Urinary bladder (tissue), 4 donors: ENCODE measurements around the gene TRIM16. TPM values are rescaled to one million over a fixed set of nuclear protein-coding genes. Genes with fewer than 3 reads are reported as not detected.
"Not testable (repeated sequence)": the region's sequence is repeated elsewhere in the genome, so short reads cannot be mapped to it uniquely, and the experiment has no call there.

Source experiments
- DNase-seq: peaks from one replicate; pipeline ENCODE4 v3.0.0-alpha.2; 2015; ENCODE audit errors: extremely low spot score
- H3K27ac ChIP-seq: one replicate; pipeline ENCODE4 v1.5.1; 2013; ENCODE audit warnings: low read depth, mild to moderate bottlenecking, moderate library complexity
- H3K36me3 ChIP-seq: one replicate; pipeline ENCODE4 v1.6.1; 2013; ENCODE audit warnings: mild to moderate bottlenecking, moderate library complexity; ENCODE audit not compliant: insufficient read depth
- H3K4me1 ChIP-seq: one replicate; pipeline ENCODE4 v1.6.1; 2013; ENCODE audit warnings: mild to moderate bottlenecking, moderate library complexity; ENCODE audit not compliant: insufficient read depth
- H3K4me3 ChIP-seq: one replicate; pipeline ENCODE4 v1.5.1; 2013; ENCODE audit warnings: low read depth, low read length
- WGBS: extraction: QIAGEN DNeasy Blood & Tissue Kit; methylation state at CpG from one replicate; pipeline ENCODE4 v1.1.7; 2013; 5-methylcytosine and 5-hydroxymethylcytosine counted together
- polyA plus RNA-seq: library from polyadenylated mRNA; stranded (reverse); fragments of 200-250 nt; gene quantifications from one replicate; pipeline ENCODE4 v1.2.3, GENCODE V29; 2013
- total RNA-seq: library from RNA; depleted of rRNA; stranded (reverse); fragments of >200 nt; gene quantifications from one replicate; pipeline ENCODE4 v1.2.3, GENCODE V29; 2014
- donor health status: healthy with polysubstance abuse.
- donor health status: healthy.

The TRIM16 gene
- total and polyA plus RNA-seq, 2 donors: 30.5 to 37.4 TPM

DNA sequence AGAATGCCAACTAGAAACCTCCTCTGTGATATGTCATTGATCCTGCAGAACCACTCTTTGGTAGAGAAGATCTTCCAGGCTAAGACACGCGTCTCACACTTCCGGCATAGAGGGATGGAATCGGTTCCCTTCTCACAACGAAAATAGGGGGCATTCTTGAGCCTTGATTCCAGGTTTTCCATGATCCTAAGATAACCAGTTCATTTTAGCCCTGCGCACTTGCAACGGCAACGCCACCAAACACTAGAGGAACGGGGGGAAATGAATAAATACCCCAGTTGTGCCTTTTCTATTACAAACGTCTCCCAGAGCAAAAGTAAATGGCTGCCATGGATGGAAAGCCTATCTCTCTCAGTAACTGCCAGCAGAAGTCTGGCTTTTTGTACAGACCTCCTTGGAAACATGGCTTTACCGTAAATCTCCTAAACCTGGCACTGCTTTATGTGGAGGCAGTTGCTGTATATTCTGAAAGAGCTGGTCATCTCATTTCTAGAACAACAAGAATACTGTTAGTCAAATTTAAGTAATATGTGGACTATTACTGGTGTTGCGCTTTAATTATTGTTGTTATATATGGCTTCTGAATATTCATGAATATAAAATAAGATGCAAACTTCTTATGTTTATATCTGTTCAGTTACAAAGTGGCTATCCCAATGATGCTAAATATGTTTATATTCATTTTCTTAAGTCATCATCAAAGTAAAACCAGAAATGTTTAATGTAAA, 64.6 kb downstream of the TRIM16 start, which contains the start of gene FBXW10B:
Gene FBXW10B (minus strand): TSS at position 374 of the 728 bp plus-strand sequence. CDS start 192 bp downstream, at position 182.
- WGBS: 30% methylated on average over 11 of the region's 12 CpGs
- H3K36me3 ChIP-seq, H3K4me3 ChIP-seq, H3K27ac ChIP-seq, H3K4me1 ChIP-seq: not testable (repeated sequence)
- peak; percentile 2 for DNase-seq

DNA sequence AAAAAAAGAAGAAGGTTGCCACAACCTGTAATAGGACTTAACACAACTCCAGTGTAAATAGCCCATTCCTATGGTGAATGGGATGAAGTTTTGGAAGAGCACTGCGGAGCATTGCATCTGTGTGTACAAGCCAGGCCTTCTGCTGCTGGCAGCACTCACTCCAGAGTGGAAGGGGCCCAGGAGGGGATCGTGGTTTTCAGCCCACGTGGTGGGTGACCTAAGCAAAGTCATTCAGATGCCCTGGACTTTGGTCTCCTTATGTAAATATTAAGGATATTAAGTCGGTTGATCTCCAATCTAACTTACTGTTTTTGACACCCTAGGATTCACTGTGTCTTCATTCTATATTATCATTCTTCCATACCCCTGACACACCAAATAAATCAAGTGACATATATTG, 67.3 kb downstream of the TRIM16 start:
- not testable (repeated sequence) for H3K4me1 ChIP-seq, H3K4me3 ChIP-seq, H3K36me3 ChIP-seq, H3K27ac ChIP-seq, DNase-seq
- WGBS: 55% methylated on average over 4 of the region's 4 CpGs

DNA sequence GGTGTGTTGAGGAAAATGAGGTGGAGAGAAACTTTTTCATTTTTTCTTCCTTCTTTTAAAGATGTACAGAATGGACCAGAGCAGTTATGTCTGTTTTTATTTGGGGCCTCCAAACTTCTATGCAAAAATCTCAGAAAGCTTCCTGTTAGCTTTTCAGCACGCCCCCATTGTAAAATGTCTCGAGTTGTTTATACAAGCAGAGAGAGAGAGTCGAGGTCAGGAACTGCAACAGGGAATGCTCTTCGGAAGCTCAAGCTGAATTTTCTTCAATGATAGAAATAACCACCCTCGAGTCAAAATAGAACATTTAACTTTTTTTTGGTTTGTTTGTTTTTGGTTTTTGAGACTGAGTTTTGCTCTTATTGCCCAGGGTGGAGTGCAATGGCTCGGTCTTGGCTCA, 68.3 kb downstream of the TRIM16 start:
- WGBS: 29% methylated on average over 6 of the region's 6 CpGs

DNA sequence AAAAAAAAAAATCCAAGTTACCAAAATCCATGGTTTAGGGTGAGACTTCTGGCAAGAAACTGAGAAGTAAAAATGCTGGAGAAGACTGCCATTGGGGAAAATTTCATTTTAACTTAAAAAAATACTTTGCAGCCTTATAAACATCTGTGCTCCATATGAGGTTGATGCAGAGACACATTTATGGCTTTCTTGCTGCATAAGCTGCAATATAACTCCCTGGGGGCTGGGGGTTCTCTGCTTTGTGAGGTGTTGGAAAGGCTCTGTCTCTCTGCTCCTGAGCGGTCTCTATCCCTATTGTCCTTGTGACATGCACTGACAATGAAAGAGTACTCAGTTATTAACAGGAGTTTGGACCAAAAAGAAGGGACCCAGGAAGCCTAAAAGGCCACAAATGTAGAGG, 71.0 kb downstream of the TRIM16 start:
- not testable (repeated sequence) for H3K36me3 ChIP-seq, H3K27ac ChIP-seq, DNase-seq, H3K4me3 ChIP-seq, H3K4me1 ChIP-seq
- WGBS: 88% methylated on average over 1 of the region's 1 CpG

More for the DNA sequence above, 68.3 kb downstream of the TRIM16 start:
- H3K36me3 ChIP-seq, DNase-seq, H3K27ac ChIP-seq, H3K4me3 ChIP-seq, H3K4me1 ChIP-seq: not testable (repeated sequence)

DNA sequence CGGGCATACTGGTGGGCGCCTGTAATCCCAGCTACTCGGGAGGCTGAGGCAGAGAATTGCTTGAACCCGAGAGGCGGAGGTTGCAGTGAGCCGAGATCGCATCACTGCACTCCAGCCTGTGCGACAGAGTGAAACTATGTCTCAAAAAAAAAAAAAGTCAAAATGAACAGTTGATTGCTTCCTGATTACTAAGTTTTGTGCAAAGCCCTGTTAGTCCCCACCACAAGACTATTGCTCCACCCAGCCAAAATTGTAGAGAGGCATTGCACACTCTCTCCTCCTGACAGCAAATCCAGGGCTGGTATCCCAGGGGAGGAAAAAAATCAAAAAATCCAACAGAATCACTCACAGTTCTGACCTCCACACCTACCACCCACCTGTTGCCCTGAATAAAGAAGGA, 91.2 kb downstream of the TRIM16 start:
- not testable (repeated sequence) for H3K4me1 ChIP-seq, H3K4me3 ChIP-seq, H3K27ac ChIP-seq, H3K36me3 ChIP-seq, DNase-seq
- 96% methylated on average over 8 of the region's 8 CpGs for WGBS

DNA sequence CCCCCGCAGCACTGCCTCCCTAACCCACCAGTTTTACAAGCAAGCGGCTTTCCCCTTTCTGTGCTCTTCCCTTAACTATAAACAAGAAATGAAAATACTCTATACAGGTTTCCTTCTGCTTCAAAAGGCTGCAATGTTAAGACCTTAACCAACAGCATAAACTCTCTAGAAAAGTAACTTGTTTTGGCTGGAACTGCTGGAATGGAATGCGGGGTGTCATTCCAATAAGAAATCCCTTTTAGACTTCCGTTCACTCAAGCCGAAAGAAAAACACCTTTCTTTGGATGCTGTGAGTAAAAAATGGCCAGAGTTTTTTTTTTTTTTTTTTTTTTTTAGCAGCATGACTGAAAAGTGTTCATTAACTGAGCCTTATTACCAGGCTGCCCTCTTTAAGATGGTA, 92.1 kb downstream of the TRIM16 start:
- not testable (repeated sequence) for H3K36me3 ChIP-seq, H3K4me1 ChIP-seq, H3K27ac ChIP-seq, DNase-seq, H3K4me3 ChIP-seq
- 41% methylated on average over 5 of the region's 5 CpGs for WGBS

DNA sequence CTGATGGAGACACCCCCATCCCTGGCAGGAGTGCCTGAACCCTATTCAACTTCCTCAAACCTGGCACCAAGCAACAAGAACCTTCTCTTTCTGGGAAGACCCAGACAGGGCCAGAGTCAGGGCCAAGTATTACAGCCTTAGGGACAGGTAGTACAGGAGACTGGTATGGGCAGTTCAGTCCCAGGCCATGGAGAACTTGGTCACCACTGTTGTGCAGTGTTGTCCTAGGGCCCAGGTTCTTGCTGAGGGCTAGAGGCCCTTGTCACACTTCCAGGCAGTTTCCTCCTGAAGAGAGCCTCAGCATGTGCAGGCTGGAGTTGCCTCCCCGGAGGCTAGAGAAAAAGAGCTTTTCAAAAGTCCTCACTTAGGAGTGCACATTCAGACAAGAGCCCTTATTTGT, 93.3 kb downstream of the TRIM16 start:
- WGBS: 96% methylated on average over 1 of the region's 1 CpG
- DNase-seq, H3K4me1 ChIP-seq, H3K27ac ChIP-seq, H3K36me3 ChIP-seq, H3K4me3 ChIP-seq: not testable (repeated sequence)

DNA sequence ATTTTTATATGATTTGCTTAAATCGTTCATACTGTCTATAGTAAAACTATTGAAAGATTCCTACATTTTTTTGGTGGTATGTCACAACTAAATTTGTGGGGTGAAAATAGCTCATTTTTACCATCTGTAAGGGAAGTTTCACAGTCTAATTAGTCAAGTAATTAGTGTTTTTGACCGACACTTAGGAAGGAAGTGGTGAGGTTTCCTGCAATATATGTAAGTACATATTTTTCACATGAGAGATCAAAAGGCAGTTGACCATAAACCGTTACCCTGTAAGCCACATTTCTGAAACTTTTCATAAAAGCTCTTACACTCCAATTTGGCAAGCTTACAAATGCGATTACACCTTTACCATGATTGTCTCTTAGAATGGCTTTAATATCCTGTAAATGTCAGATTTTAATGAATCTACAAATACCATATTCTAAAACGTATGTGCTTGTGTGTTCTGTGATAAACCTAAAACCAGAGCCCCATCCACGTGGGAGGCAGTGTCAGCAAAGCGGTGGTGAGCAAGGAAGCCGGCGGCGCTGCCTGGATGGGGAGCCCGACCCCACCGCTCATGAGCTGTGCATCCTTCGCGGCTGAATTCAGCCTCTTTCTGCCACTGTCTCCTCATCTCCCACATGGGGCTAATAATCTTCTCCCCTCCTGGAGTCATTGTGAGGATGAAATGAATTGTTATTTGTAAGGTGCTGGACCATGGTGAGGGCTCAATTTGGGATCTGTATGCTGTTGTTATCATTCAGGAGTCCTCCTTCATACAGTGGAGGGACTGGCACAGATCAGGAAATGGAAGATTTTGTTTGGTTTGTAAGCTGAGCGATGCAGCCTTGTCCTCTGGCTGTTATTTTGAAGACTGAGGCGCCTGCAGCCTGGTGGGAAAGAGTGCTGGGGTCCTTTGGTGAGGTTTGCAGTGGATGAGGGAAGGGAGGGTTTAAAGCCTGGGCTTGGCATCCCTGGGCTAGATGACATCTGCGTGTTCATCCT, 94.3 kb downstream of the TRIM16 start:
- not testable (repeated sequence) for H3K4me1 ChIP-seq, H3K36me3 ChIP-seq, DNase-seq, H3K27ac ChIP-seq, H3K4me3 ChIP-seq
- WGBS: 71% methylated on average over 13 of the region's 17 CpGs

DNA sequence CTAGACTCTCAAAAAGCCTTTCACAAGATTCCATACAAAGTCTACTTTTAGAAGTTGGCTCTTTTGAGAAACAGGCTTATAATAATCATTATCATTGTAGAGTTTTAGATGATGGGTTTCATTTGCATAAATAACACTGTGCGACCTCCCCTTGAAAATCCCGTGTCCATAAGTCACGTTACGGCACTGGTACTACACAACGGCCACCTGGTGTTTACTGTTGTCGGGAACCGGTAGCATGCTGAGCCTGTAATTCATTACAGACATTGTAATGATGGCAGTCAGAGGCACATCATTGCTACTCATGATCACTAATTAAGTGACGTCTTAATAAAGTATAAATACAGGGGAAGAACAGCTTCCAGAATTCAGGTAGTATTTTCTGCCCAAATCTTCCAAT, 96.1 kb downstream of the TRIM16 start:
- H3K27ac ChIP-seq, H3K4me1 ChIP-seq, H3K36me3 ChIP-seq, DNase-seq, H3K4me3 ChIP-seq: not testable (repeated sequence)
- WGBS: 84% methylated on average over 8 of the region's 8 CpGs

DNA sequence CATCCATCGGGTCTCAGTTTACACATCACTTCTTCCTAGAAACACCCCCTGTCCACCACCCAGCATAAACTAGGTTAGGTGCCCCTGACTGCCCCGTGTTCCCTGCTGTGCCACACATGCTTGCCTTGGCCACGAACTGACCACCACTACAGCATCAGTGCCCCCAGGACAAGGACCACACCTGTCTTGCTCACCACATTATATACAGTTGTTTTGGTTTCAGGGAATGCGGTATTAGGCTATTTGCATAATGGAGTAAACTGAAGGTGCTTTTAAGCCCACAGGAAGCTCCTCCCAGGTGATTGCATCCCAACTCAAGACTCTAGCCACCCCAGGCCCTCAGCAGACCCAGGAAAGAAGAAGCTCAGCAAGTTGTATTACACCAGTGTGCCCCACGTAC, 100.8 kb downstream of the TRIM16 start:
- WGBS: 76% methylated on average over 3 of the region's 5 CpGs

DNA sequence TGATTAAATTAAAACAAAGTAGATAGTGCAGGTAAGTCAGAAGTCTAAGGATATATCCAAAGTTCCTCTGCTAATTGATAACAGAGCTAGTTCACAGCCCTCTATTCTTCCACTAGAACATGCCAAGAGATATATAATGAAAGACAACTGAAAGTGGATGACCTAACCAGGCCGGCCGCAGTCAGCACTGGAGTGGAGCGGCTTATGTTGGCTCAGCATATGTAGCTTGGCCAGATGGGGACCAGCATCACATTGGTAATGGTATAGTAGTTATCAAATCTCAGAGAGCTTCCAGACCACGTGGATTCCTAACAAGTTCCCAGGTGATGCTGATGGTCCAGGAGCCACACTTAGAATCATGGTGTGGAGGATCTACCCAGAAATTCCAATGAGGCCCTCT, 102.6 kb downstream of the TRIM16 start:
- H3K4me1 ChIP-seq, H3K27ac ChIP-seq, DNase-seq, H3K4me3 ChIP-seq, H3K36me3 ChIP-seq: not testable (repeated sequence)
- WGBS: 92% methylated on average over 4 of the region's 4 CpGs

More for the DNA sequence above, 100.8 kb downstream of the TRIM16 start:
- H3K36me3 ChIP-seq, DNase-seq, H3K4me1 ChIP-seq, H3K27ac ChIP-seq, H3K4me3 ChIP-seq: not testable (repeated sequence)
